HepG2 (cell line): Measurements from ENCODE around the gene FBLIM1. TPM values are rescaled to one million over a fixed set of nuclear protein-coding genes. Genes with fewer than 3 reads are reported as not detected.

ENCODE experiments used
- FOXA3 ChIP-seq: IDR thresholded peaks from 2 replicates; pipeline ENCODE4 v1.6.1; 2016; ENCODE audit warnings: missing genetic modification reagents, missing compliant biosample characterization
- MLX ChIP-seq: IDR thresholded peaks from 2 replicates; pipeline ENCODE4 v1.6.1; 2016
- NONO ChIP-seq, 2 experiments: fragments of 450-650 bp in 1 of 2; sonication (generic) in 1 of 2; formaldehyde crosslinking in 1 of 2; IDR thresholded peaks in 1 of 2; conservative IDR thresholded peaks in 1 of 2; 2 replicates each; pipeline versions ENCODE4 v1.6.1 to v1.8.0; 2017 to 2022; ENCODE audit warnings: mild to moderate bottlenecking in 1 of 2, missing genetic modification reagents in 1 of 2, moderate library complexity in 1 of 2
- NR2F1 ChIP-seq, 2 experiments: fragments of 450-650 bp in 1 of 2; formaldehyde crosslinking in 1 of 2; IDR thresholded peaks; 2 replicates each; pipeline versions ENCODE4 v1.5.0 to v1.6.1; 2016 to 2020; ENCODE audit warnings: mild to moderate bottlenecking in 1 of 2, missing compliant biosample characterization in 1 of 2, missing genetic modification reagents in 1 of 2, moderate library complexity in 1 of 2
- PAXIP1 ChIP-seq: sonication (generic); formaldehyde crosslinking; conservative IDR thresholded peaks from 2 replicates; pipeline ENCODE4 v1.4.0; 2020; ENCODE audit warnings: mild to moderate bottlenecking, missing genetic modification reagents, moderate library complexity
- RAD21 ChIP-seq: fragments of 450-650 bp; formaldehyde crosslinking; IDR thresholded peaks from 2 replicates; pipeline ENCODE4 v1.5.0; 2020; ENCODE audit warnings: mild to moderate bottlenecking
- RARA ChIP-seq: IDR thresholded peaks from 2 replicates; pipeline ENCODE4 v1.6.1; 2016; ENCODE audit warnings: missing genetic modification reagents, missing compliant biosample characterization
- SALL2 ChIP-seq: sonication (generic); formaldehyde crosslinking; IDR thresholded peaks from 2 replicates; pipeline ENCODE4 v1.8.1; 2023; ENCODE audit warnings: mild to moderate bottlenecking, missing genetic modification reagents, inconsistent platforms
- SSRP1 ChIP-seq: IDR thresholded peaks from 2 replicates; pipeline ENCODE4 v1.6.1; 2016; ENCODE audit warnings: control low read depth
- YEATS2 ChIP-seq: sonication (generic); formaldehyde crosslinking; IDR thresholded peaks from 2 replicates; pipeline ENCODE4 v1.4.0; 2020; ENCODE audit warnings: missing genetic modification reagents, borderline replicate concordance
- ZBTB49 ChIP-seq: sonication (generic); formaldehyde crosslinking; IDR thresholded peaks from 2 replicates; pipeline ENCODE4 v1.4.0; 2020; ENCODE audit warnings: missing genetic modification reagents, borderline replicate concordance
- ZFP36 ChIP-seq: fragments of 150-350 bp; IDR thresholded peaks from 2 replicates; pipeline ENCODE4 v1.6.1; 2018; ENCODE audit warnings: borderline replicate concordance, low read length, low read depth; ENCODE audit not compliant: partially characterized antibody
- ZFX ChIP-seq: sonication (generic); formaldehyde crosslinking; IDR thresholded peaks from 2 replicates; pipeline ENCODE4 v1.4.0; 2020; ENCODE audit warnings: mild to moderate bottlenecking, low read depth, missing genetic modification reagents, moderate library complexity
- ZNF18 ChIP-seq: sonication (generic); formaldehyde crosslinking; IDR thresholded peaks from 2 replicates; pipeline ENCODE4 v1.8.0; 2022; ENCODE audit warnings: mild to moderate bottlenecking, missing genetic modification reagents; ENCODE audit not compliant: insufficient replicate concordance
- ZNF362 ChIP-seq: sonication (generic); formaldehyde crosslinking; IDR thresholded peaks from 2 replicates; pipeline ENCODE4 v1.4.0; 2020; ENCODE audit warnings: missing genetic modification reagents, mild to moderate bottlenecking, borderline replicate concordance
- ZNF558 ChIP-seq: sonication (generic); formaldehyde crosslinking; IDR thresholded peaks from 2 replicates; pipeline ENCODE4 v1.9.0; 2022; ENCODE audit warnings: mild to moderate bottlenecking, missing genetic modification reagents, borderline replicate concordance
- ZNF569 ChIP-seq: sonication (generic); formaldehyde crosslinking; IDR thresholded peaks from 2 replicates; pipeline ENCODE4 v1.5.0; 2020; ENCODE audit warnings: mild to moderate bottlenecking, missing genetic modification reagents, moderate library complexity, borderline replicate concordance
- ZNF598 ChIP-seq: sonication (generic); formaldehyde crosslinking; IDR thresholded peaks from 2 replicates; pipeline ENCODE4 v1.5.1; 2020; ENCODE audit warnings: mild to moderate bottlenecking, missing genetic modification reagents, borderline replicate concordance
- ZNF709 ChIP-seq: sonication (generic); formaldehyde crosslinking; IDR thresholded peaks from 2 replicates; pipeline ENCODE4 v1.5.0; 2020; ENCODE audit warnings: mild to moderate bottlenecking, missing genetic modification reagents
- ZSCAN12 ChIP-seq: sonication (generic); formaldehyde crosslinking; IDR thresholded peaks from 2 replicates; pipeline ENCODE4 v1.9.0; 2021; ENCODE audit warnings: mild to moderate bottlenecking, missing genetic modification reagents
- polyA plus RNA-seq, 8 experiments: library from polyadenylated mRNA; depleted of rRNA in 3 of 8; stranded (reverse) in 7 of 8; unstranded in 1 of 8; fragments of >200 nt; fragmentation: Illumina TruSeq in 4 of 8; extraction: Trizol in 4 of 8; gene quantifications; 2 replicates each; pipeline versions ENCODE4 v1.2.1 to v1.2.3, GENCODE V29; 2011 to 2016; ENCODE audit warnings: low read depth in 4 of 8, missing spikeins in 1 of 8, mixed read lengths in 1 of 8; ENCODE audit not compliant: insufficient read depth in 1 of 8
- total RNA-seq, 5 experiments: library from RNA; depleted of rRNA; stranded (reverse); fragments of >200 nt; fragmentation: Illumina TruSeq; extraction: Trizol; gene quantifications; 2 replicates each; pipeline ENCODE4 v1.2.3, GENCODE V29; 2016; ENCODE audit warnings: low read depth in 1 of 5

FBLIM1 gene
- total and polyA plus RNA-seq, 2 of the 13 experiments (the other 11 are each of a cell fraction or from before 2014, with no cell fraction given), result 10.6 to 23.0 TPM

GRCh38 chr1:15747378-15747777 is 11.2 kb upstream of the FBLIM1 start (continued):
- TF ChIP-seq NONO (IDR thresholded peaks at IDR 0.05), result no peak
- TF ChIP-seq NONO (CRISPR knock-in tag; conservative IDR thresholded peaks at IDR 0.05), result no peak
- no peak for TF ChIP-seq ZNF709 (CRISPR knock-in tag)
- peak in 1 of 2 experiments; percentile 73; a peak in 3 of 4 replicates for TF ChIP-seq NR2F1 (CRISPR knock-in tag; IDR thresholded peaks at IDR 0.05)
- no peak for TF ChIP-seq ZSCAN12 (CRISPR knock-in tag)
- peak; percentile 80 for TF ChIP-seq PAXIP1 (CRISPR knock-in tag)
- peak; percentile 90 for TF ChIP-seq RARA (CRISPR knock-in tag)
- no peak for TF ChIP-seq ZNF569
- no peak for TF ChIP-seq RAD21 (CRISPR knock-in tag)
- TF ChIP-seq SSRP1 (CRISPR knock-in tag), result no peak
- TF ChIP-seq ZBTB49 (CRISPR knock-in tag), result no peak
- TF ChIP-seq YEATS2 (CRISPR knock-in tag), result no peak
- TF ChIP-seq ZNF362, result peak; percentile 59; the same call in 1 of the 2 replicates
- no peak for TF ChIP-seq SALL2 (CRISPR knock-in tag)
- peak; percentile 53; the same call in 1 of the 2 replicates for TF ChIP-seq FOXA3 (CRISPR knock-in tag)
- TF ChIP-seq ZNF558, result no peak
- peak; percentile 78 for TF ChIP-seq ZFX (CRISPR knock-in tag)
- no peak for TF ChIP-seq ZNF18 (CRISPR knock-in tag)
- TF ChIP-seq ZFP36, result no peak
- no peak for TF ChIP-seq ZNF598 (CRISPR knock-in tag)
- TF ChIP-seq MLX (CRISPR knock-in tag), result no peak
